A673 (cell line): ENCODE measurements around the gene CPLX4. TPM values are rescaled to one million over a fixed set of nuclear protein-coding genes. Genes with fewer than 3 reads are reported as not detected.

Experiments
- BruUV-seq: library from RNA; stranded (reverse); fragments of 400-500 nt; replicated peaks from 2 replicates; lab custom pipeline; 2021; lab: Mats Ljungman, UMichigan
- CTCF ChIA-PET: fragments of 300-600 bp; sonication (Branson Sonifier 250); formaldehyde crosslinking; loops from one replicate; lab custom pipeline; 2022; ENCODE audit warnings: antibody characterized with exemption; lab: Charles Lee
- POLR2A ChIA-PET: fragments of 300-600 bp; sonication (Branson Sonifier 250); formaldehyde crosslinking; loops from one replicate; lab custom pipeline; 2022; ENCODE audit warnings: antibody characterized with exemption; ENCODE audit not compliant: low non-redundant PET; lab: Charles Lee
- DNase-seq: peaks from one replicate; pipeline ENCODE4 v3.0.0-alpha.2; 2015; ENCODE audit warnings: low spot score
- H3K27ac ChIP-seq: fragments of 200-600 bp; sonication (generic); 2 replicates; pipeline ENCODE4 v1.5.1; 2016; ENCODE audit warnings: mixed run types, low read depth, mild to moderate bottlenecking, mixed read lengths, antibody characterized with exemption, low read length; ENCODE audit not compliant: poor library complexity, severe bottlenecking
- H3K27me3 ChIP-seq: fragments of 200-600 bp; sonication (generic); replicated peaks from 2 replicates; pipeline ENCODE4 v1.6.1; 2017; ENCODE audit warnings: mixed run types, low read depth, mild to moderate bottlenecking, mixed read lengths, antibody characterized with exemption, low read length; ENCODE audit not compliant: insufficient read depth, poor library complexity
- H3K36me3 ChIP-seq: fragments of 200-600 bp; sonication (generic); 2 replicates; pipeline ENCODE4 v1.6.1; 2016; ENCODE audit warnings: mixed run types, mild to moderate bottlenecking, mixed read lengths, antibody characterized with exemption, low read length; ENCODE audit not compliant: insufficient read depth, poor library complexity, severe bottlenecking
- H3K4me1 ChIP-seq: fragments of 200-600 bp; sonication (generic); 2 replicates; pipeline ENCODE4 v1.6.1; 2017; ENCODE audit warnings: mixed run types, mild to moderate bottlenecking, mixed read lengths, antibody characterized with exemption, low read length; ENCODE audit not compliant: insufficient read depth, poor library complexity, severe bottlenecking
- H3K4me3 ChIP-seq: fragments of 200-600 bp; sonication (generic); 2 replicates; pipeline ENCODE4 v1.5.1; 2016; ENCODE audit warnings: low read depth, mixed run types, mild to moderate bottlenecking, mixed read lengths, low read length; ENCODE audit not compliant: poor library complexity, severe bottlenecking
- H3K9me3 ChIP-seq: fragments of 200-600 bp; sonication (generic); 2 replicates; pipeline ENCODE4 v1.6.1; 2016; ENCODE audit warnings: mixed run types, low read depth, mild to moderate bottlenecking, mixed read lengths, antibody characterized with exemption, low read length; ENCODE audit not compliant: poor library complexity, severe bottlenecking
- EZH2 ChIP-seq: fragments of 200-600 bp; sonication (generic); IDR thresholded peaks from 2 replicates; pipeline ENCODE4 v1.6.1; 2017; ENCODE audit warnings: borderline replicate concordance, low read depth, mild to moderate bottlenecking, mixed read lengths, antibody characterized with exemption, low read length; ENCODE audit not compliant: poor library complexity, severe bottlenecking
- intact Hi-C: fragments of 100-400 bp; cut with micrococcal nuclease; formaldehyde crosslinking; loops from one replicate; pipeline ENCODE4 v1.10.0; 2022; ENCODE audit not compliant: unreplicated experiment
- total RNA-seq: library from RNA; stranded (reverse); gene quantifications from 2 replicates; pipeline ENCODE4 v1.2.3, GENCODE V29; 2021
- TF ChIP-seq, protein P1 (sequence below): fragments of 300-800, 200-600 bp; sonication (generic); conservative IDR thresholded peaks from 2 replicates; pipeline ENCODE4 v1.5.1; 2017; ENCODE audit warnings: low read depth, mild to moderate bottlenecking, antibody characterized with exemption, low read length, moderate library complexity, mixed read lengths

The CPLX4 gene
- total RNA-seq, 1 experiment from 2014 or later = not detected

DNA sequence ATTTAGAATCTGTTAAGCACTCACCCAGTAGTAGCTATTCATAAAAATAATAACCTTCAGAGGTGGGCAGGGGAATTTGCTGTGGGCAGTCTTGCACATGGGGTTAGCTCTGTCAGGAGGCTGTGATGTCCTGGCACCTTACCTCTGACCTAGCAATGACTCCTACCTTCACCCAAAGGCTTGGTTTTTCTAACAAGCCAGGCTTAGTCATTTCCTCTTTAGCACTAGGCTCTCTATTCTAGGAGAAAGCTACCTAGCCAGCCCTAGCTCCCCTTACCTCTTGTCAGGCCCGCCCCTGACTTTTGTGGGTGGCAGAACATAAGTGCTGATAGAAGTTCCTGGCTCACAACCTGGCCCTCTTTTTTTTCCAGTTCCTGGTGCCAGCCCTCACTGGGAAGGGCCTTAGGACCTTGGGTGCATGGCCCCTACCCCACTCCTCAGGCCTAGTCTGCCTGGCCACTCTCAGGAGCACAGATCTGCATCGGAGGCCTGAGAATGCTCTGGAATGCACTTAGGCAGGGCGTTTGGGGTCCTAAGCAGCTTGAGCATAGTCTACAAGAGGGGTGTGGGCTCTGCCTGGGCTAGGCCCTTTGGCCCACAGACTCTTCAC lies 17.7 kb downstream of the CPLX4 start:
- POLR2A ChIA-PET = no interaction called here
- CTCF ChIA-PET = no interaction called here
- H3K36me3 ChIP-seq = no peaks in the 10 kb centered on the region
- intact Hi-C loops = no loop called here
- no peaks in the 10 kb centered on the region for H3K27me3 ChIP-seq
- TF ChIP-seq, protein P1, sequence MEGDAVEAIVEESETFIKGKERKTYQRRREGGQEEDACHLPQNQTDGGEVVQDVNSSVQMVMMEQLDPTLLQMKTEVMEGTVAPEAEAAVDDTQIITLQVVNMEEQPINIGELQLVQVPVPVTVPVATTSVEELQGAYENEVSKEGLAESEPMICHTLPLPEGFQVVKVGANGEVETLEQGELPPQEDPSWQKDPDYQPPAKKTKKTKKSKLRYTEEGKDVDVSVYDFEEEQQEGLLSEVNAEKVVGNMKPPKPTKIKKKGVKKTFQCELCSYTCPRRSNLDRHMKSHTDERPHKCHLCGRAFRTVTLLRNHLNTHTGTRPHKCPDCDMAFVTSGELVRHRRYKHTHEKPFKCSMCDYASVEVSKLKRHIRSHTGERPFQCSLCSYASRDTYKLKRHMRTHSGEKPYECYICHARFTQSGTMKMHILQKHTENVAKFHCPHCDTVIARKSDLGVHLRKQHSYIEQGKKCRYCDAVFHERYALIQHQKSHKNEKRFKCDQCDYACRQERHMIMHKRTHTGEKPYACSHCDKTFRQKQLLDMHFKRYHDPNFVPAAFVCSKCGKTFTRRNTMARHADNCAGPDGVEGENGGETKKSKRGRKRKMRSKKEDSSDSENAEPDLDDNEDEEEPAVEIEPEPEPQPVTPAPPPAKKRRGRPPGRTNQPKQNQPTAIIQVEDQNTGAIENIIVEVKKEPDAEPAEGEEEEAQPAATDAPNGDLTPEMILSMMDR = no peak
- no peak for TF ChIP-seq EZH2
- H3K4me1 ChIP-seq = no peaks in the 10 kb centered on the region
- BruUV-seq = no TSS peak
- no peak overlapping the region for H3K4me3 ChIP-seq
- H3K9me3 ChIP-seq = no peaks in the 10 kb centered on the region
- H3K27ac ChIP-seq = no peak overlapping the region
- DNase-seq = no peak

DNA sequence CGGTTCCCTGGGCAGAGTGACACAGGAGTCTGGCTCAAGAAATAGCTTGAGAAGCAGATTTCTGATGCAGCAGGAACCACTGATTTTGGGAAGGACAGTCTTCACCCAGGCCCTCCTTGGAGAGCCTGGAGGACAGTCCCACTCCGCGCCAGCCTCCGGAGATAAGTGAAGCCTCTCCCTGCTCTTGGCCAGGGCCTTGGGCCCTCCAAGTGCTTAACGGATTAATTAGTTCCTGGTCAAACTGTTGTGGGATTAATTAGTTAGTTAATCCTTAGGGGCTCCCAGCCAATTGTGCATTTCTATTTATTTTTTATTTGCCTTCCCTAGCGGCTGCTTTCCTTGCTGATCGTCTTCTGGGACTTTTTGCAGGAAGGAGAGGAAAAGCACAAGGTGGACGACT lies 19.6 kb downstream of the CPLX4 start:
- no peaks in the 10 kb centered on the region for H3K36me3 ChIP-seq

DNA sequence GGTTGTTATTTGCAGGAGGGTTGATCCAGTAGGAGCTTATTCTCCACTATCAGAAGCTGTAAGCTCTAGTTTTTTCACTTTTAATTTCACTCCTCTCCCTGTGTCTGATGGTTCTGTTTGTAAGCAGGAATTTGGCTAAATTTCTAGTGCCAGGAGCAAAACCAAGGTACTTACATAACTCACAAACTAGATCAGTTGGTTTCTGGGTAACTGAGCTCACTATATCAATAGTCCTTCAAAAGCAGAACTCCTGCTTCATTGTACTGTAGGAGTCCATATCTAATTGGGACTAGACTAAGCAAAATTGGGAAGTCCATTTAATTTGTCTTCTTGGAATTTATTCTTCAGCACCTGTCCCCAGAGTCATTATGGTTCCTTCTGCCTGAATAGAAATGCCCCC lies 25.1 kb downstream of the CPLX4 start:
- no peak overlapping the region for H3K4me3 ChIP-seq
- no peak overlapping the region for H3K27ac ChIP-seq
- intact Hi-C loops = no loop called here
- H3K27me3 ChIP-seq = no peaks in the 10 kb centered on the region
- peaks cover 28% of the 10 kb centered on the region for H3K4me1 ChIP-seq
- POLR2A ChIA-PET = no interaction called here
- no peak for DNase-seq
- no peak for TF ChIP-seq EZH2
- TF ChIP-seq, protein P1 = no peak
- CTCF ChIA-PET = interaction anchor here (0.5 kb wide), 1 partner anchor 151 kb away, joined by 4 read pairs; no protein-coding TSS in a partner anchor
- no peaks in the 10 kb centered on the region for H3K36me3 ChIP-seq
- no TSS peak for BruUV-seq
- no peaks in the 10 kb centered on the region for H3K9me3 ChIP-seq

More for the DNA sequence above, 19.6 kb downstream of the CPLX4 start:
- Histone ChIP-seq H3K9me3 (no peaks in the 10 kb centered on the region), H3K27me3 (no peaks in the 10 kb centered on the region), H3K27ac (no peak overlapping the region), H3K4me3 (no peak overlapping the region), H3K4me1 (peaks cover 16% of the 10 kb centered on the region)
- no peak for TF ChIP-seq EZH2
- TF ChIP-seq, protein P1 = no peak
- CTCF ChIA-PET = no interaction called here
- intact Hi-C loops = no loop called here
- POLR2A ChIA-PET = no interaction called here
- BruUV-seq = no TSS peak
- DNase-seq = no peak
